Islet precursor cell (in vitro differentiated cells): ENCODE measurements around the gene JMJD6.
"Not testable (repeated sequence)": the region's sequence is repeated elsewhere in the genome, so short reads cannot be mapped to it uniquely, and the experiment has no call there.

Experiments
- DNase-seq: peaks from one replicate; pipeline ENCODE4 v3.0.0-alpha.2; 2018

Gene JMJD6

GRCh38 chr17:76736349-76737081, 10.1 kb upstream of the JMJD6 start:
- peak; percentile 85 for DNase-seq

- DNase-seq = no peak
Measured at GRCh38 chr17:76735586-76736348, 9.4 kb upstream of the JMJD6 start.

- DNase-seq = no peak
Measured at GRCh38 chr17:76735006-76735405, 8.6 kb upstream of the JMJD6 start.

DNA sequence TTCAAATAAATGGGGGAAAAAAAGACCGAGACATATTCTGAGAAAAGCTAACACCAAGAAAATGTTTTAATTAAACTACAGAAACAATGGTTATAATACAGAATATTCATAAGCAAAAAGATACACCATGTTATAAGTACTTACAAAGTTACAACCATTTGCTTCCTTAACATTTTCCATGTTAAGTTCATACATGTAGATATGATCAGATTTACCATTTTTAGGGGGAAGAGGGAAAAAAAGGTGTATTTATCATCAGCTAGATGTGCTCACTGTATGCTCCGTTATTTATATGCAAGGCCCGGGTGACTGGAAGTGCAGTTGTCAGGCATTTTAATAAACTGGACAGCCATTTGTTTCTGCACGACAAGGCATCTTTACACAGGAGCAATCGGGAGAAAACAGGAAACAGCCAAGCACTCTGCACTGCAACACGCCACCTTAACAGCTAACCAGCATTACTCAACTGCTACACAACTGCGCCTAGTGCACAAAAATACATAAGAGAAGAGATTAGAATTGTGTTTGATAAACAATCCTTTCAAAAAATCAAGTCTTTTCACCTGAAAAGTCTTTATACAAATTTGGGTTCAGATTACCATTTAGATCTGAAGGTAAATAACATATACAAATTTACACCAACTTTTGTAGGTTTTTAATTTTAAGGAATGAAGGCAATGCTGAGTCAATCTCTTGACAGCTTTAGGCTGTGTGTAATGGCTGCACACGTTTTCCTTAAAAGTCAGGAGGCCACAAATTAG, 7.9 kb upstream of the JMJD6 start:
- no peak for DNase-seq

- no peak for DNase-seq
Measured at GRCh38 chr17:76733618-76733957, 7.2 kb upstream of the JMJD6 start.

DNA sequence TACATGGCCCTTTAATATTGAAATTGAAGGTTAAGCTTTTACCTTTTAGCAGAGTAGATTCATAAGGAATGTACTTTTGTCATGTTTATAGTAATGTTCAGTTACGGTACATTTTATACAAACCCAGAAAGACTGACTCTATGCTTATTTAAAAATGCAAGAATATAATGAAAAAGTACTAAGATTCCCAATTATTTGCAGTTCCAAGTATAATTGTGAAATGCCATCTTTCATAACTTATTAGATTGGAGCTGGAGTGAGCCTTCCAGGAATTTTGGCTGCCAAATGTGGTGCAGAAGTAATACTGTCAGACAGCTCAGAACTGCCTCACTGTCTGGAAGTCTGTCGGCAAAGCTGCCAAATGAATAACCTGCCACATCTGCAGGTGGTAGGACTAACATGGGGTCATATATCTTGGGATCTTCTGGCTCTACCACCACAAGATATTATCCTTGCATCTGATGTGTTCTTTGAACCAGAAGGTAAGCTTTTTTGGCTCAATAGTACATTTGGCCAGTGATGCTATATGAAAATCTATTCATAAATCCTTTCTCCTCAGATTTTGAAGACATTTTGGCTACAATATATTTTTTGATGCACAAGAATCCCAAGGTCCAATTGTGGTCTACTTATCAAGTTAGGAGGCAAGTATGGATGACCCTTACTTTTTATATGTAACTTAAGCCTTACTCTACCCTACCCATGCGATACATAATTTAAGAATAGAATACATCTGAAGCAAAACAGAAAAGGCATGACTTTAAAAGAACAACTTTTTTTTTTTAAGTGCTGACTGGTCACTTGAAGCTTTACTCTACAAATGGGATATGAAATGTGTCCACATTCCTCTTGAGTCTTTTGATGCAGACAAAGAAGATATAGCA, 6.6 kb upstream of the JMJD6 start:
- DNase-seq = no peak

- not testable (repeated sequence) for DNase-seq
Measured at GRCh38 chr17:76731800-76732733, 5.7 kb upstream of the JMJD6 start.

DNA sequence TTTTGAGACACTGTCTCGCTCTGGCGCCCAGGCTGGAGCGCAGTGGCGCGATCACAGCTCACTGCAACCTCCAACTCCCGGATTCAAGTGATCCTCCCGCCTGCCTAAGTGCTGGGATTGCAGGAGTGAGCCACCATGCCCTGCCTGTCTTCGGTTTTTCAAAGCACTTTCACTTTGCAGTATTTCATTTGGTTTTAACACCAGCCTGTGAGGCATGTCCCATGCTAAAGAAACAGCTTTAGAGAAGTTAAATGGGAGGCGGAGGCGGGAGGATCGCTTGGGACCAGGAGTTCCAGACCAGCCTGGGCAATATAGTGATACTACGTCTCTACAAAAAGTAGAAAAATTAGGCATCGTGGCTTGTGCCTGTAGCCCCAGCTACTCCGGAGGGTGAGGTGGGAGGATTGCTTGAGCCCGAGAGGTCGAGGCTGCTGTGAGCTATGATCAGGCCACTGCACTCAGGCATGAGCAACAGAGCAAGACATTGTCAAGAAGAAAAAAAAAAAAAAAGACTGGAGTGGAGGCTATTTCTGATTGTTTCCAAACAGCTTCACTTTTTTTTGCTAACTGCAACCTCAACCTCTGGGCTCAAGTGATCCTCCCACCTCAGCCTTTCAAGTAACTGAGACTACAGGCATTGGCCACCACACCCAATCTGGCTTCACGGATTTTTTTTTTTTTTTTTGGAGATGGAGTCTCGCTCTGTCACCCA, 1.5 kb upstream of the JMJD6 start:
- DNase-seq = no peak

GRCh38 chr17:76726776-76727718, 641 bp upstream of the JMJD6 start, which contains the start of gene METTL23:
TSS of gene METTL23 (plus strand) at chr17:76726839. CDS start at chr17:76729711, 2,872 bp downstream.
- DNase-seq = peak; percentile 92

DNA sequence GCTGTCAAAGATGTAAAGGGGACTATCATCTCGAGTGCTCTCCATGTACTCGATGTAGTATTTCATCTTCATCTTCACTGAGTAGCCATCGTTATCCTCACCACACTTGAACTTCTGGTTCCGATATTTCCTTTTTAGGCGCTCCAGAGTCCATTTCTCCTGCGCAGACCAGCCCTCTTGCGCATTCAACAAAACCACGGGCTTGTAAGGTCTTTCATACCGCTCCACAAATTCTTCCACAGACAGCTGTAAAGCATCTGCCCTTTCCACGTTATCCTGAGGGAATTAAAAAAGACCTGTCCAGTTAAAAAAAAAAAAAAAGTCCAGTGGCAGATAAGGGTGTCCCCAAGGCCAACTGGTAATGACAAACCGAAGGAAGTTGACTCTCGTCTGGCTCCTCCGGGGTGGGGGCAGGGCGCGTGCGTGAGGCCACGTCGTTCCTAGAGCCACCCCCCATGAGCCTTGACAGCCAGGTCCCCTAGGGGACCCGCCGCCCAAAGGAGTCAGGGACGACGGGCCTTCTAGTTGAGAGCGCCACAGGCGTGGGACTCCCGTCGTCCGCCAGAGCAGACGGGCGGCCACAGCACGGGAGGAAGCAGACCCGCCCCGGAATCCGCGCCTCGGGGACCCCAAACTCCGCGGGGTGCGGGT, 701 bp downstream of the JMJD6 start:
- peak; percentile 76 for DNase-seq

GRCh38 chr17:76723812-76724211, 2.6 kb downstream of the JMJD6 start:
- no peak for DNase-seq

DNA sequence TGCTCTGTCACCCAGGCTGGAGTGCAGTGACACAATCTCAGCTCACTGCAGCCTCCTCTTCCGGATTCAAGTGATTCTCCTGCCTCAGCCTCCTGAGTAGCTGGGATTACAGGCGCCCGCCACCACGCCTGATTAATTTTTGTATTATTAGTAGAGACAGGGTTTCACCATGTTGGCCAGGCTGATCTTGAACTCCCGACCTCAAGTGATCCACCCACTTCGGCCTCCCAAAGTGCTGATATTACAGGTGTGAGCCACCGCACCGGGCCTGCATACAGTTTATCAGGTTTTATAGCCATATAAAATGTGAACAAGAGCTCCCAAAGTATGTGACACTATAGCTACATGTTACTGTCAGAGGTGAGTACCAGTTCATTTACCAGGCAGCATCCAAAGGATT, 3.4 kb downstream of the JMJD6 start:
- DNase-seq = not testable (repeated sequence)

- DNase-seq = no peak
Measured at GRCh38 chr17:76722279-76722678, 4.1 kb downstream of the JMJD6 start.

DNA sequence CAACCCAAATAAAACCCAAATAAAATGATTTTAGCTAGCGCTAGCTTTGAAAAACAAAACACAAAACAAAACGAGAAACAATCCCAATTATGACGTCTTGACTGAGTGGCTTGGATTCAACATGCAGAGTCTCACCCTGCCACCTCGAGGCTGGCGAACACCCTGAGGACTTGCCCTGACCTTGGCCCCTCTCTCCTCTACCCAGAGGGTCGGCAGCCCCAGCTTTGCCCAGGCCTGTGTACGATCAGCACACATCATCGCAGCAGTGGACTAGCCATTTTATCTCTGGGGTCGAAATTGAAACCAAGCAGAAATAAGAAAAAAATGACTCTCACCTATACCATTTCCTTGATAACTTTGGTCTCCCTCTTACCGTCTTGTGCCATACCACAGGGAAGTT, 4.9 kb downstream of the JMJD6 start:
- no peak for DNase-seq

- DNase-seq = no peak
Measured at GRCh38 chr17:76720941-76721340, 5.5 kb downstream of the JMJD6 start.

GRCh38 chr17:76720211-76720610, 6.2 kb downstream of the JMJD6 start:
- no peak for DNase-seq

- no peak for DNase-seq
Measured at GRCh38 chr17:76718516-76718915, 7.9 kb downstream of the JMJD6 start.

DNA sequence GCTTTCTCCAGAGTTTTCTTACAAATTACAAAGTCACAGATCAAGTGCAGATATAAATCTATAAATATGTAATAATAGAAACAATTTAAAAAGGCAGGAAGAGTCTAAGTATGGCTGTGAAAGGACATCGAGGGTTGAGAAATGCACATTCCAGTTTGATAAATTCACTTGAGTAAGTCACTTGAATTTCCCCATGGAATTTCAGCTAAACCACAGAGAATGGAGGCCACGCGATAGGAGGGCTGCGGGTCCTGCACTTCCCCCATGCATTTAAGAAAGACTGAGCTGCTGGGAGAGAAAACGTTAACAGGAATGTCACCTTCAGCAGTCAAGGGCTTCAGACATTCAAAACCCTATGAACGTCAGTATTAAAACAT, 9.6 kb downstream of the JMJD6 start:
- no peak for DNase-seq
